Astrocyte (in vitro differentiated cells and primary cell): ENCODE measurements around the gene CTAGE15.
"Not testable (repeated sequence)": the region's sequence is repeated elsewhere in the genome, so short reads cannot be mapped to it uniquely, and the experiment has no call there.

Experiments used
- EZH2 ChIP-seq: IDR thresholded peaks from 2 replicates; pipeline ENCODE4 v1.6.1; 2012; ENCODE audit warnings: mild to moderate bottlenecking, low read length, inconsistent platforms; ENCODE audit not compliant: insufficient read depth
- TF ChIP-seq, protein P1 (sequence below): IDR thresholded peaks from 2 replicates; pipeline ENCODE4 v1.5.1; 2011; ENCODE audit warnings: low read depth, mild to moderate bottlenecking, inconsistent platforms, low read length, moderate library complexity; ENCODE audit not compliant: insufficient read depth

DNA sequence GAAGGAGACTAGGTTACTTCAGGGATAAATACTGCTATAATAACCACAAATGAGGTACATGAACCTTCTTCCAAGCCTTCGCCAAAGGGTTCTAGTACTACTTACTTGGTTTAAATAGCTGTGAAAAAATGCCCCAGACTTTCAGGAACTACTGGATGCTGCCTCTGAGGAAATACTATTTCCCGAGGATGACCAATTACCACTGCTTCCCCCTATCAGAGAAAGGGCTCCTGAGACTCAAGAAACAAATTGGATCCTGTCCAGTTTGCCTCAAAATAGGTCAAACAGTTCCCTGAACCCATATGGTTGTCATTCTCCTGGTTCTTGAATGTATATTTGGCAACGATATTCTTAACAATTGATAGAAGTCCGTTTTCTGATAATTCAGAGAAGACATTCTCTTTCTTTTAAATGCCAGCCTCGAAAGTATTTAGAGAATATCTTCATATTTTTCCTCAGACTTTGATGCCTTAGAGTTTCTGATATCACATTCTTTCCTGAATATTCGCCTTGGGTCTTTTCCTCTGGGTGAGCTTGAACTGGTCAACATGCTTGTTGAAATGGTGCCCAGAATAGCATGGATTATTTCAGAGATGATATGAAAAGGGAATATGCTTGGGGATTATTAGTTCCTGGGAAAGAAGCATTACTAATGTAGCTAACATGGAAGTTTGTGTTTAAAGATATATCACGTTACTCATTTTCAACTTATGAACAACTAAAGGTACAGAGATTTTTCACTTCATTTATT is 28.1 kb upstream of the CTAGE15 start:
- TF ChIP-seq, protein P1, sequence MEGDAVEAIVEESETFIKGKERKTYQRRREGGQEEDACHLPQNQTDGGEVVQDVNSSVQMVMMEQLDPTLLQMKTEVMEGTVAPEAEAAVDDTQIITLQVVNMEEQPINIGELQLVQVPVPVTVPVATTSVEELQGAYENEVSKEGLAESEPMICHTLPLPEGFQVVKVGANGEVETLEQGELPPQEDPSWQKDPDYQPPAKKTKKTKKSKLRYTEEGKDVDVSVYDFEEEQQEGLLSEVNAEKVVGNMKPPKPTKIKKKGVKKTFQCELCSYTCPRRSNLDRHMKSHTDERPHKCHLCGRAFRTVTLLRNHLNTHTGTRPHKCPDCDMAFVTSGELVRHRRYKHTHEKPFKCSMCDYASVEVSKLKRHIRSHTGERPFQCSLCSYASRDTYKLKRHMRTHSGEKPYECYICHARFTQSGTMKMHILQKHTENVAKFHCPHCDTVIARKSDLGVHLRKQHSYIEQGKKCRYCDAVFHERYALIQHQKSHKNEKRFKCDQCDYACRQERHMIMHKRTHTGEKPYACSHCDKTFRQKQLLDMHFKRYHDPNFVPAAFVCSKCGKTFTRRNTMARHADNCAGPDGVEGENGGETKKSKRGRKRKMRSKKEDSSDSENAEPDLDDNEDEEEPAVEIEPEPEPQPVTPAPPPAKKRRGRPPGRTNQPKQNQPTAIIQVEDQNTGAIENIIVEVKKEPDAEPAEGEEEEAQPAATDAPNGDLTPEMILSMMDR, result not testable (repeated sequence)
- TF ChIP-seq EZH2, result not testable (repeated sequence)
